Cerebellar cortex (tissue), 1 donor: ENCODE data around the gene RAB22A.
"Not testable (repeated sequence)": the region's sequence is repeated elsewhere in the genome, so short reads cannot be mapped to it uniquely, and the experiment has no call there.

ENCODE experiments used
- DNase-seq: peaks from one replicate; pipeline ENCODE4 v3.0.0-alpha.2; 2015; ENCODE audit warnings: low spot score

Gene RAB22A

DNA sequence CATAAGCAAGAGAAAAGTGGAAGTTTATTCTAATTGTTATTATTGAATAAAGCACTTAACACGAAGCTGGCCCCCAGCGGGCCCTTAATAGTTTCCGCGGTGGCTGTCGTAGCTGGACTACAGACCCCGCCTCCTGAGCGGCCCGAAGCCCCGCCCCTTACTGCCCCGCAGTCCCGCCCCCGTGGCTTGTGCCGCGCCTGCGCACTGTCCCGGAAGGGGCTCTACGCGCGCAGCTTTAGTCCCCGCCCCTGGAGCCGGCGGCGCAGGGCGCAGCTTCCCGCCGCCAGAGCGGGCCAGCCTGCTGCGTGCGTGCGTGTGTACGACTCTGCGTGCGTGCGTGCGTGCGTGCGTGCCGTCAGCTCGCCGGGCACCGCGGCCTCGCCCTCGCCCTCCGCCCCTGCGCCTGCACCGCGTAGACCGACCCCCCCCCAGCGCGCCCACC lies 79.4 kb downstream of the RAB22A start, which contains the start of gene VAPB:
Gene VAPB, plus strand, starts transcription at position 348 of the 442 bp plus-strand sequence. CDS start 231 bp downstream, outside the sequence.
- peak; percentile 93 for DNase-seq

DNA sequence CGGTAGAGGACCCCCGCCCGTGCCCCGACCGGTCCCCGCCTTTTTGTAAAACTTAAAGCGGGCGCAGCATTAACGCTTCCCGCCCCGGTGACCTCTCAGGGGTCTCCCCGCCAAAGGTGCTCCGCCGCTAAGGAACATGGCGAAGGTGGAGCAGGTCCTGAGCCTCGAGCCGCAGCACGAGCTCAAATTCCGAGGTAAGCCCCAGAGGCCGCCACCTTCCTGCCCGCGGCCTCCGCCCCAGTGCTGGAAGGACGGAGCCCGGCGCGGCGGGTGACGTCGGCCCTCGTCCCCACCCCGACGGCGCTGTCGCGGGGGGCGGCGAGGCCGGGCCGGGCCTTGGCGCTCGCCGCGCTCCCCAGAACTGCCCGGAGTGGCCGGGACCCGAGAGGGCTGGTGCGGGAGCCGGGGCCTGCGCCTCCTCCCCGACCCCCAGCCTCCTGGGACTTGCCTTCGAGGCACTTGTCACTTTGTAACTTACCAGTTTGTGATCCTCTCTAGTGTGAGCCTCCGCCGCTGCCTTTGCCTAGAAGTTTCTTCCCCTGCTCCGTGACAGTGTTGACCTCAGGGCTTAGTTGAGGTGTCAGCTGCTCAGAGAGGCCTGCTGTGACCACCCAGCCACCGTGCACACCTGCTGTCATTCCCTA lies 79.9 kb downstream of the RAB22A start:
- no peak for DNase-seq

DNA sequence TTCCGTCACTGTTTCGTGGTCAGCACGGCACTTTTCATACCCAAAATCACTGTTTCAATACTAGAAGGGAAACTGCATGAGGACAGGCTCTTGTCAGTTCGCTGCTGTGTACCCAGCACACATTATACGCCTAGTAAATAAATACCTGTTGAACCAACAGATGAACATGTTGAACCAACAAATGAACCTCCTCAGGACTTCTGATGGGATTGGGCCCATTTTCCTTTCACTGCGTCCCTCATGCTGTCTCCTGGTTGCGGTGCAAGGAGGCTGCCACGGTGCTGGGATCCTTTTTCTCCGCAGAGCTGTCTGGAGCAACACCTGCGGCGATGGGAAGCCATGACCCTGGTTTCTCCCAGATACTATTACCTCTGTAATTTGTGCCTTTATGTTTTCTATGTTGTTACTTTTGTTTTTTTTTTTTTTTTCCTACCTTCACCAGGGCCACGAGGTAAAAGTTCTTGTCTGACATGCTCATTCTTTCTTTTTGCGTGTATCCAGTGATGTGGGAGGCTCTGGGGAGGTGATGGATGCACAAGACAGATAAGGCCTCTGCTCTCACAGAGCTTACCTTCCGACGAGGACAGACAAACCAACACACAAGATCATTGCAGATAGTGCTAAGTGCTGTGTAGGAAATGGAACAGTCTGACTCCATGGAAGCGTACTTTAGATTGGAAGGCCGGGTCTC lies 80.6 kb downstream of the RAB22A start:
- DNase-seq = no peak

DNA sequence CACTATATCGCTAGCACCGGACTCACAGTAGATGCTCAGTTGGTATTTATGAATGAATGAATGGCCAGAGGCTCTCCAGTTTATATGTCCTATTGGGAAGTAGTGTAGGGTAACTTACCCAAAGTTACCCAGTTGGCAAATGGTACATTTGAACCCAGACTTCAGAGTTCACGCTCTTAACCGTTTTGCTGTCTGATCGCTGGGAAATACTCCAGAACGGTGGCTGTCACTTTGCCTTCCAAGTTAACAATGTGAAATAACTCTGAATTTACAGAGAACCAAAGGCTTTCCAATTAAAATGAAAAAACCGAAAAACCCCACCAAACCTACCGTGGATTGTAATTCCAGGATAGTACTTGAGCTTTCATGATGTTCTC lies 81.1 kb downstream of the RAB22A start:
- DNase-seq = no peak

DNA sequence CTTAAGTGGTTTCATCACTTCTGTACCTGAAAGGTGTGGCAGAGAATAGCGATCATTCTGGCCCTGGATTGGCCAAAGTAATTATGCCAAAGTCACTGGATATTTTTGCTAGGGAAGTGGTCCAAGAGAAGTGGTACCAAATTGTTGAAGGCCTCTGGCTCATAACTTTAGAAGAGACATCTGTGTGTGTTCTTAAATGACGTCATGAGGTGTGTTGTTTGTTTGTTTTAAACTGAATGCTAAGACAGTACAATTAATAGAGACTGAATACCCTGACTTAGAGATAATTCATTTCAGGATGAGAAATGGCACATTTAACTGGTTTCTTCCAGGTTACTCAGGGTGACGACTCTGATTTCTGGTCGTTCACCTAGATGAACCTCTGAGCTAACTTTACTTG lies 82.8 kb downstream of the RAB22A start:
- DNase-seq = no peak

DNA sequence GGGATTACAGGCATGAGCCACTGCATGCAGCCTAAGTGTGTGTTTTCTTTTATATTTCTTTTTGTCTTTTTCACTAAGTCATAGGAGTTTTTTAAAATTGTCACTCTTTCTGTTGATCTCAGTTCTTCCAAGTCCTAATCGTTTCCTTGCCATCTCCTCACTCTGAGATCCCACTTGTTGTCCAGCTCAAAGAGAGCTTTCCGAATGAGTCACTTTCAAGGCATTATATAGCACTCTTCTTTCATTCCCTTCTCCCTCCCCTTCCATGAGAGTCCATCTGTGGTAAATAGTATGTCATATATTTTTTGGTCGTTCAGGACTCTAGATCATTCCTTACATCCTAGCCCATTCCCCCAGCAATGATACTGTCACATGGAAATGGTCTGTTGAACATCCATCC lies 83.8 kb downstream of the RAB22A start:
- DNase-seq = no peak

DNA sequence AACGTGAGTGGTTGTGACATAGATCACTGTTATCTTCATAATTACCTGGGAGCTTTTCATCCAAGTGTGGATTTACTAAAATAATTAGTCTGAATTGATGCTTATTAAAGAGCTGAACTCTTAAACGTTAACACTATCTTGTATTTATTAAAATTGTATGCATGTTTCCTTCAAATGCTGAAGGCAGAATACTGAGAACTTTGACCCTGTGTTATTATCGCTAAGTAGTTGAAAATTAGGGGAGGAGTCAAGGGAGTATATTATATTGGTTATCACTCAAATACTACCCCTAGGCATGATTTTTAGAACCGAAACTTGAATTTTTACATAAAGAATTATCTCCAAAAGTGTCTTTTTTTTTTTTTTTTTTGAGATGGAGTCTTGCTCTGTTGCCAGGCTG lies 85.3 kb downstream of the RAB22A start:
- no peak for DNase-seq

DNA sequence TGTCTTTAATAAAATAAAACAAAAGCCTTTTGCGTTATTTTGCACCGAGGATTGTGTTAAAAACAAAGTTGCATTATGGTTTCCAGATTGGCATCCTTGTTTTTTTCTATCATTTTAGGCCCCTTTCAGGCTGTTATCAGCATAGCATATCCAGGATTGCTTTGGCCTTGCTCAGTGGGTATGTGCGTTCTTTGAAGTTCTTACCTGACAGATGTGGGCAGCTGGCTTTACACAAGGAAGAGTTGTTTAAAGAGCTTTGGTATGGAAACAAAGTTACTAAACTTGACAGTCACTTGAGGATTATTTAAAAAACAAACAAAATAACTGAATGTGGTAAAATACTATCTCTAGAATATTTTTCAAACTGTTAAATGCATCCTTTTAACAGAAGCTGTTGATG lies 86.1 kb downstream of the RAB22A start:
- no peak for DNase-seq

DNA sequence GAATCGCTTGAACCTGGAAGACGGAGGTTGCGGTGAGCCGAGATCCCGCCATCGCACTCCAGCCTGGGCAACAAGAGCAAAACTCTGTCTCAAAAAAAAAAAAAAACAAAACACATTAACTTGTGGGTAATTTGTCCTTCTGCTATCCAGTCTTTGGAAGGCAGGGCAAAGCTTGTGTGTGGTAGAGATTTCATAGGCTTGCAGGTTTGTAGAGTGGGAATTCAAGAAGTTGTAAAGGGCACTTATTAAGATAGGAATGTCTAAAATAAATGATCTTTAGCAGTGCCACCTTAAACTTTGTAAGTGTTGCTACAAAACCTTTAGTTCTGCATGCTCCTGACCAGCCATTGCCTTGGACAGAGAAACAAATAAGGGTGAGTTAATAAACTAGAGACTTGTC lies 87.9 kb downstream of the RAB22A start:
- DNase-seq = no peak

DNA sequence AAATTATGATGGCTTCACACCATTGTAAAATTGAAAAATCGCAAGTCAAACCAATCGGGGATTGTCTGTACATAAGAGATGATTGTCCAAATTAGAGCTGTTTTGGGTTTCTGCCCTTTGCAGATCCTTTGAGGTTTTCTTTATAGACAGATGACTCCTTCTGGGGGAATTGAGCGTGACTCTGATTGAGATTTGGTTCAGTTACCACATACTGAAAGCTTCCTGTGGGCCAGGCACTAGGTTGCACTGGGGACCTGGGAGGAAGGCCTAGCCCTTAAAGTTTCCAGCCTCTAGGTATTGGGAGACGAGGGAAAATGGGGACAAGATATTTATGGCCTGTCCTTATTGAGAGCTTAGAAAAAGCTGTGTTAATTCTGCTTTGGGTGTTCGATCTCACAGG lies 88.7 kb downstream of the RAB22A start:
- no peak for DNase-seq

DNA sequence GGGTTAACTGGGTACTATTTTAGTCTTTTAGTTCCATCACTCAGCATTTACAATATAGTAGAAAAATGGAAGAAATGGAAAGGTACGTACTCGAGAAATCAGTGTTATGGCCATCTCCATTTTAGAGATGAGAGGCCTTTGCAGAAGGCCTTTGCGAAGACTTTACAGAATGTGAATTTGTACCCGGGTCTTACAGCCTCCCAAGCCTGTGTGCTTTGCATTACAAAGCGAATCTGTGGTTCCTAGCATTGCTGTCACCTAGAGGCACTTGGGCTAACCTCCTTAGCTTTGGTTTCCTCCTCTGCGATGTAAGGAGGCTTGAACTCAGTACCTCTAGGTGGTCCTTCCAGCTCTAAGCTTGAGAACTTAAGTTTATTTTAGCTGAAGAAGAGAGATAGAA lies 90.4 kb downstream of the RAB22A start:
- DNase-seq = no peak

DNA sequence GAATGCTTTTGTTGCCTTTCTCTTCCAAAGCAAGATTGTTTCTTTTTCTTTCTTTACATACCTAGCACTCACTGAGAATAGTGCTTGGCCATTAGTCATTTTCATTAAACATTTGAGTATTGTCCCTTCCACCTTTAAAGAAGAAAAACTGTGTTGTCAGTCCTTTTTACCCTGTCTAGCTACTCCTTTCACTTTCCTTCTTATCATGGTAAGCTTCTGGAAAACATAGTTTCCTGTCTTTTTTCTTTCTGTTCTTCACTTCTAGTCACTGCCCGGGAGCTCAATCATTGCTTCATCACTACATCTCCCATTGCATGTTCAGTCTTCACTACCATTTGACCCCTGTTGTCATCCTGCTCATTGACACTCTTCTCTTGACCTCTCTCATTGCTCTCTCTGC lies 91.6 kb downstream of the RAB22A start:
- DNase-seq = no peak

DNA sequence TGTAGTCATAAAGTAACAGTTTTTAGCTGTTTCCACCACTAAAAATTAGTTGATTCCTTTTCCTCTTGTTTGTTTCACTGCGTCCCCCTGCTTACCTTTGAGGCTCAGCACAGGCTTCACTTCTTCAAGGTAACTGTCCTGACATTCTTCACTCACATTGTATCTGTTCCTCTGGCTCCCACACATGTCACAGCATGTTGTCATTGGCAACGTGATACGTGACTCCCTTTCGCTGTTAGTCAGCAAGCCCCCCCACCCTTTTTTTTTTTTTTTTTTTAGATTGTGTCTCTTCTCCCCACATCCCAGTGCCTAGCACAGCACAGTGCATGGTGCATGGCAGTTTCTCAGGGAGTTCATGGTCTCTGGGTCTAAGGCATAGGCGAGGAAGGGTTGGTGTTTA lies 92.8 kb downstream of the RAB22A start:
- no peak for DNase-seq

DNA sequence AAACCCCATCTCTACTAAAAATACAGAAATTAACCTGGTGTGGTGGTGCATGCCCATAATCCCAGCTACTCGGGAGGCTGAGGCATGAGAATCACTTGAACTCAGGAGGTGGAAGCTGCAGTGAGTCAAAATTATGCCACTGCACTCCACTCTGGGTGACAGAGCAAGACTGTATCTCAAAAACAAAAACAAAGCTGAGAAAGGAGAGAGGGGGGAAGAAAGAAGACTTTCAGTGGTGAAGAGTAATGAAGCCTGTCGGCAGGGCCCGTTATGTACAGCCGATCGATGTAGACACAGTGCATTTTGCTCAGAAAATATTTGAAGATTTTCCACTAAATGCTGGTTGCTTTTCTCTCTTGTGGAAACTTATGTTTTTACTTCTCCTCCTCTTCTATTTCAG lies 93.3 kb downstream of the RAB22A start:
- DNase-seq = no peak

DNA sequence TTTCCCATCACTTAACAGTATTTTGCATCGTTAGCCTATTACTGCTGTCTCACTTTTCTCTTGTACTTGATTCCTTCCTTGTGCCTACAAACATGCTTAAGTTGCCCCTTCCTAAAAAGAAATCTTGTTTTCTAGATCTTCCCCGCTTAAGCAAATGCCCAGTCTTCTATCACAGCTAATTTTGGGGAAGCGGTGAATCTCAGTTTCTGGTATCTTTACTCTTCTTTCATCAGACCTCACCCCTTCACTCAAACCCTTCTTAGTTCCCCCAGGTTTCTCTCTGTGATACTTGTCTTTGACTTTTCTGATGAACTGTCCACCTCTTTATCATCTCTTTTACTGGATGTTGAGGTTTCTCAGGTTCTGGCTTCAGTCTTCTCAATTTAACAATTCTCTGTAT lies 93.8 kb downstream of the RAB22A start:
- DNase-seq = no peak

DNA sequence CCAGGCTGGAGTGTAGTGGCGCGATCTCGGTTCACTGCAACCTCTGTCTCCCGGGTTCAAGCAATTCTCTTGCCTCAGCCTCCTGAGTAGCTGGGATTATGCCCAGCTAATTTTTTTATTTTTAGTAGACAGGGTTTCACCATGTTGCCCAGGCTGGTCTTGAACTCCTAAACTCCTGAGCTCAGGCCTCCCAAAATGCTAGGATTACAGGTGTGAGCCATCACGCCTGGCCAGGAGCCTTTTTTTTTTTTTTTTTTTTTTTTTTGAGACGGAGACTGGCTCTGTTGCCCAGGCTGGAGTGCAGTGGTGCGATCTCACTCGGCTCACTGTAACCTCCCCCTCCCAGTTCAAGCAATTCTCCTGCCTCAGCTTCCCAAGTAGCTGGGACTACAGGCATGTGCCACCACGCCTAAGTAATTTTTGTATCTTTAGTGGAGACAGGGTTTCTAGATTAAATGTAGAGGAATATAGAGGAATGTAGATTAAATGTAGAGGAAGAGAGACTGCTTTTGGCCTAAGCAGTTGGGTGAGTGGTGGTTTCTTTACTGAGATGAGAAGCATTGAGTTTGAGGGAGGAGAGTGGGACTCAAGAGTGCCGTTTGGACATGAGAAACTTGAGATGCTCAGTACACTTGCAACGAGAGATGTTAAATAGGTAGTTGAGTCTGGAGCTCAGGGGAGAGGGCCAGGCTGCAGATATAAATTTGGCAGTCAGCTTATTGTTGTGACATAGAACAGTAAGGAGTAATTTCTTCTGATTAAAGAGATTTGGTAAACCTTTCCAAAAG lies 96.2 kb downstream of the RAB22A start:
- no peak for DNase-seq

DNA sequence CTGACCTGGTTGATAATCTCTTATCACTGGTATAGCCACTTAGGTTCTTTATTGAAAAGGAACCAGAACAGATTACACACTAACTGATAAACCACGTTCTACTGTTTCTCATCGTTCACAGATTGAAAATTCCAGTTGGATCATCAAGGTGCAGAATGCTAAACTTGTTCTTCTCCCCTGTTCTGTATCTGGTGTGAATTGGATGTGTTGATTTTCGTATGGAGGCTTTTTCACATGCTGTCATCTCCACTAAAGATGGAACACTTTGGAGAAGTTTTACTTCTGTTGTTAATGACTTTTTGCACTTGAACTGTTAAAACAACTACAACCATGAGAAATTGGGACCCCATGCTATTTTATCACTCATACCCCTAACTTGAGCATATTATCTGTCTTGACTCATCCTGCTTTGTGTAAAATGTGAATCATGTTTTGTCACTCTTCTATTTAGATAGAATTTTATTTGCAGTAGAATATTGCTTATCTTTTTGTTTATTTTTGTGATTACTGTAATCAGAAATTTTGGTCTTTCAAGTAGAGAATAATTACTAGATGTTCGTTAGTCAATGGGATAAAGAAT lies 97.0 kb downstream of the RAB22A start:
- DNase-seq = no peak

DNA sequence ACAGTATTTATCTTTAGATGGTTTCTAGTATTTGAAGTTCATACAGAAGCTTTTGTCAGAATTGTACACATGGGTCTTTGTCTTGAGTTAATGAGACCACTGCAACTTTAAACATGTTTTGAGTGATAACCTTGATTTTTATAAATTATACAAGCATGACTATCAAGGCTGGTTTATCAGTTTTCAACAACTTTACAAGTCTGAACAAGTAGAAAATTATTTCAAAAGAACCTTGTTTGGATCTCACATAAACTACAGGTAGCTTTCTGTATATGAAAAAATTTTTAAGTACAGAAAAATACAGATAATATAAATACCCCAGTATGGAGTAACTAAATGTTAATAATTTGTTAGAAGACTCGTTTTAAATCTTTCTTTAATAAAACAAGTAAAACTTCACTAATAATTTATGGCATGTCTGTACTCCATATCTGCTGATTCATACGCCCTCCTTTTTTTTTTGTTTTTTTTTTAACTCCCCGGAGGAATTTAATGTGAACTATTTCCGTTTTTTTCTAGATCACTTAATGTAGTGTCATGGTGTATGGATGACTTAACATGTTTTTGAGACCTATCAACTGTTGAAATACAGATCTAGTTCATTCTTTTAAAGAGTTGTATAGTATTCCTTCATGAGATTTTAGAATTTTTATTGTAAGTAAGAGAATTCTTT lies 97.8 kb downstream of the RAB22A start:
- no peak for DNase-seq

DNA sequence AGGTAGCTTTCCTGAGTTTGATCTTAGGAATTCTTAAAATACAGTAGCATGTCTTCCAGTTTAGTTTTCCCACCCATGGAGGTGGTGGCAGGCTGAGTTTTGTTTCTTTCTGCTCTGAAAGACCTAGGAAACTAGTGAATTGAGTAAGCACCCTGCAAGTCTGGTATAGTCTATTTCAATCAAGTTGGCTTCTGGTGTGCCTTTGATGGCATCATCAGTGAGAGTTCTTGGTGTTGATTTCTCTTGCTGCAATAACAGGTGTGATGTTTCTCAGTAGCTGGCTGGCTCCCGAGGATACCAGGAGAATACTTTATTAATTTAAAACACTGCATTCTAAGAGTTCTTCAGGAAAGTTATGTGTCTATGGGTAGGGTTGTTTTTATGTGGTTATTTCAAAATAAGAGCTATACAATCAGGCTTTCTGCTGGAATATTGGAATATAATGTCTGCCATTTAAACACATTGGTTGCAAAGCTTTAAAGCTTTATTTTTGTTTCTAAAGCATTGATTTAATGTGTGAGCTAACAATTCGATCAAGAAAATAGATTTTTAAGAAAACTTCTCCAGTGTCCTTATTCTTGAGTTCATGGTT lies 98.5 kb downstream of the RAB22A start:
- DNase-seq = no peak

DNA sequence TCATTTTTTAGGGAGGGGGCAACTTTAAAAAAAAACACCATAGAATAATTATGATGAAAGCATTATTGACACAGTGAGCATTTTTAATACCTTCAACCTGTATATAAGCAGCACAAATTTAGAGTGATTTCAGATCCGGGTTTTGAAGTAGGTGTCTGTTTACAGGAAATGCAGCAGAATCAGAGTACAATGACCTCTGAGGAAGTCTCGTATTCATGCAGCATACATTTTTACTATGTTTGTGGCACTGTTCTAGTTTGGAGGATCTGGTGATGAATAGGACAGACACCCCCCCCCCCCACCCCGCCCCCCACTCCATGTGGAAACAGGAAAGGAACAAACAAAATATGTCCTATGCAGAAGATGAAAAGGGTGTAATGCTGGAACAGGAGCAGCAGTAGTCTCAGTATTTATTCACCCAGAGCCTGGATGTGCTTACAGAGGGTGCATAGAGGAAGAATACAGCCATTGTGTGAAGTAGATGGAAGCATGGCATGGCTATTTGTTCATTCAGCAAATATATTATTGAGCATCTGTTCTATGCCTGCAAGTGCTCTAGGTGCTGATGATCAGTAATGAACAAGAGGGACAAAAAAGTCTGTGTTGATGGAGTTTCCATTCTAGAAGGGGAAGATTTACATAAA lies 99.2 kb downstream of the RAB22A start:
- no peak for DNase-seq

DNA sequence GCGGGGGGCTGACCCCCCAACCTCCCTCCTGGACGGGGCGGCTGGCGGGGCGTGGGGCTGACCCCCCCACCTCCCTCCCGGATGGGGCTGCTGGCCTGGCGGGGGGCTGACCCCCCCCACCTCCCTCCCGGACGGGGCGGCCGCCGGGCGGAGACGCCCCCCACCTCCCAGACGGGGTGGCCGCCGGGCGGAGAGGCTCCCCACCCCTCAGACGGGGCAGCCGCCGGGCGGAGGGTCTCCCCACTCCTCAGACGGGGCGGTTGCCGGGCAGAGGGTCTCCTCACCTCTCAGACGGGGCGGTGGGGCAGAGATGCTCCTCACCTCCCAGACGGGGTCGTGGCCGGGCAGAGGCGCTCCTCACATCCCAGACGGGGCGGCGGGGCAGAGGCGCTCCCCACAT lies 104.7 kb downstream of the RAB22A start:
- DNase-seq = not testable (repeated sequence)
